OCI-LY3 (cell line): Measurements from ENCODE around the gene SHROOM1.

Experiments
- EZH2phosphoT487 ChIP-seq: fragments of 200-600 bp; shearing (Covaris generic); IDR thresholded peaks from 2 replicates; pipeline ENCODE4 v1.6.1; 2018; ENCODE audit warnings: antibody characterized with exemption, mixed run types, low read depth
- TF ChIP-seq, protein P1 (sequence below): fragments of 200-600, 300-600 bp; sonication (generic); IDR thresholded peaks from 2 replicates; pipeline ENCODE4 v1.5.1; 2014; ENCODE audit warnings: antibody characterized with exemption, low read length, low read depth

DNA sequence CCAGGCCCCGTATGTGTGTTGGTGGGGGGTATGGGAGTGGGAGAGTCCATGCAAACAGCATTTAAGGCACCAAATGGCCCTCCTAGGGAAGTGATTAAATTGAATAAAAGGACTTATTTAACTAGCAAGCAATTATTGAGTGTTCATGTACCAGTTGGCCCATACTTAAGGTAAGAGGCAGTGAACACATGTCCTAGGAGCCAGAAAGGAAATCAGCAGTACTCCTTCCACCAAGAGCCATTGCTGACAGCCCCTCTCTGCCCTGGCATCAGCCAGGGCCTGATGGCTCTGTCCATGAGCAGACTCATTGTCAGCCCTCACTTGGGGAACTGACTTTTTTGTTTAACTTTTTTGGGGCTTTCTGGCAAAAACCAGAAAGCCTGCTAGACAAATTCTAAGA, 10.4 kb upstream of the SHROOM1 start:
- TF ChIP-seq, protein P1, sequence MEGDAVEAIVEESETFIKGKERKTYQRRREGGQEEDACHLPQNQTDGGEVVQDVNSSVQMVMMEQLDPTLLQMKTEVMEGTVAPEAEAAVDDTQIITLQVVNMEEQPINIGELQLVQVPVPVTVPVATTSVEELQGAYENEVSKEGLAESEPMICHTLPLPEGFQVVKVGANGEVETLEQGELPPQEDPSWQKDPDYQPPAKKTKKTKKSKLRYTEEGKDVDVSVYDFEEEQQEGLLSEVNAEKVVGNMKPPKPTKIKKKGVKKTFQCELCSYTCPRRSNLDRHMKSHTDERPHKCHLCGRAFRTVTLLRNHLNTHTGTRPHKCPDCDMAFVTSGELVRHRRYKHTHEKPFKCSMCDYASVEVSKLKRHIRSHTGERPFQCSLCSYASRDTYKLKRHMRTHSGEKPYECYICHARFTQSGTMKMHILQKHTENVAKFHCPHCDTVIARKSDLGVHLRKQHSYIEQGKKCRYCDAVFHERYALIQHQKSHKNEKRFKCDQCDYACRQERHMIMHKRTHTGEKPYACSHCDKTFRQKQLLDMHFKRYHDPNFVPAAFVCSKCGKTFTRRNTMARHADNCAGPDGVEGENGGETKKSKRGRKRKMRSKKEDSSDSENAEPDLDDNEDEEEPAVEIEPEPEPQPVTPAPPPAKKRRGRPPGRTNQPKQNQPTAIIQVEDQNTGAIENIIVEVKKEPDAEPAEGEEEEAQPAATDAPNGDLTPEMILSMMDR = no peak
- no peak for TF ChIP-seq EZH2phosphoT487
